ENCODE data around the gene CAND2.

DNA sequence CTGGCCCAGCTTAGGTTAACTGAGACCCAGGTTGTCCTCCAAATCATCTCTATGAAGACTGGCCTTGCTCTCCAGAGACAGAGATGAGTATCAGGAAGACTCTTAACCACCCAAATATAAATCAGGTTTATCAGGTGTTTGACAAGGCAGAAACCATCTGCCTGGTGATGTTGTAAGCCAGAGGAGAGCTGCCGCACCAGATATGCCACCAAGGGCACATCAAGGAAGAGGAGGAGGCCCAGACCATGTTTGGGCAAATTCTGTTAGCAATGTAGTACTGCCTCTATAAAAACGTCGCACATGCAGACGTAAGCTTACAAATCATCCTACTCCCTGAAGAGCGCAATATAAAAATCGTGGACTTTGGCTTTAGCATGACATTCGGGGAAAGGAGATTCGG is 65.9 kb downstream of the CAND2 start:
- TF ChIP-seq, protein P1, sequence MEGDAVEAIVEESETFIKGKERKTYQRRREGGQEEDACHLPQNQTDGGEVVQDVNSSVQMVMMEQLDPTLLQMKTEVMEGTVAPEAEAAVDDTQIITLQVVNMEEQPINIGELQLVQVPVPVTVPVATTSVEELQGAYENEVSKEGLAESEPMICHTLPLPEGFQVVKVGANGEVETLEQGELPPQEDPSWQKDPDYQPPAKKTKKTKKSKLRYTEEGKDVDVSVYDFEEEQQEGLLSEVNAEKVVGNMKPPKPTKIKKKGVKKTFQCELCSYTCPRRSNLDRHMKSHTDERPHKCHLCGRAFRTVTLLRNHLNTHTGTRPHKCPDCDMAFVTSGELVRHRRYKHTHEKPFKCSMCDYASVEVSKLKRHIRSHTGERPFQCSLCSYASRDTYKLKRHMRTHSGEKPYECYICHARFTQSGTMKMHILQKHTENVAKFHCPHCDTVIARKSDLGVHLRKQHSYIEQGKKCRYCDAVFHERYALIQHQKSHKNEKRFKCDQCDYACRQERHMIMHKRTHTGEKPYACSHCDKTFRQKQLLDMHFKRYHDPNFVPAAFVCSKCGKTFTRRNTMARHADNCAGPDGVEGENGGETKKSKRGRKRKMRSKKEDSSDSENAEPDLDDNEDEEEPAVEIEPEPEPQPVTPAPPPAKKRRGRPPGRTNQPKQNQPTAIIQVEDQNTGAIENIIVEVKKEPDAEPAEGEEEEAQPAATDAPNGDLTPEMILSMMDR (IDR thresholded peaks at IDR 0.05), result no peak
- TF ChIP-seq SMC3 (IDR thresholded peaks at IDR 0.05; ENCODE audit: low read depth, low read length), result no peak
- no peak for TF ChIP-seq EZH2phosphoT487 (IDR thresholded peaks at IDR 0.05; ENCODE audit: borderline replicate concordance, low read depth)
- TF ChIP-seq EP300 (IDR thresholded peaks at IDR 0.05; ENCODE audit: borderline replicate concordance in 1 of 2, low read depth in 1 of 2, low read length in 1 of 2), result no peak
- TF ChIP-seq RAD21 (IDR thresholded peaks at IDR 0.05; ENCODE audit: low read length), result no peak
